ENCODE data around the gene TPPP2. TPM values are rescaled to one million over a fixed set of nuclear protein-coding genes. Genes with fewer than 3 reads are reported as not detected.

TPPP2 gene
- total RNA-seq, 1 experiment from 2014 or later: not detected

DNA sequence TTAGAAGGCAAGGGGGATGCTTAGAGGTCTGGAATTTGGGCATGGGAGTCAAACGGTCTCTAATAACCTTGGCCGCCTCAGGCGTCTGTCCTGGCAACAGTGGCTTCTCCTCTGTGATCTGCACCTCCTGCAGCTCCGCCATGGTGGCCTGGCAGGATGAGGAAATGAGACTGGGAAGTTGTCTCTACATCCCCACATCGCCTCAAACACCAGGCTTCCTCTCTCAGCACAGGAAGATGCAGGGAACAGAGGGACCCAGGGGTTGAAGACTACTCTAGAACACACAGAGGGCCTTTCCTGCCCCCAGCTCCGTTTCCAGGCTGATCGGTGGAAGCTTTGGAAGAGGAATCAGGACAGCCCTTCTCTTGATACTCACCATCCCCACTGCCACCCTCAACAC lies 6.8 kb upstream of the TPPP2 start:
- Histone ChIP-seq H3K36me3 (ENCODE audit: control insufficient read depth, insufficient read depth, low read length) (no peaks in the 10 kb centered on the region), H3K4me3 (ENCODE audit: low read depth in 2 of 2, low read length in 2 of 2) (no peak overlapping the region), H3K27ac (ENCODE audit: low read length) (no peak overlapping the region), H3K27me3 (ENCODE audit: control insufficient read depth, insufficient read depth, low read length) (peaks cover 2% of the 10 kb centered on the region; the same call in 1 of the 2 replicates), H3K9me3 (ENCODE audit: control insufficient read depth, insufficient read depth, low read depth, low read length) (no peaks in the 10 kb centered on the region), H3K4me1 (ENCODE audit: control insufficient read depth, insufficient read depth, low read length) (no peaks in the 10 kb centered on the region; the same call in 1 of the 2 replicates)
- no TSS peak for BruUV-seq (replicated peaks)
- CTCF ChIA-PET: interaction anchor here (0.6 kb wide), 1 partner anchor 54 kb away, joined by 4 read pairs; no protein-coding TSS in a partner anchor
- DNase-seq (ENCODE audit: low read depth, low spot score) (no peak), ATAC-seq (no peak)
- POLR2A ChIA-PET: no interaction called here
- in situ Hi-C loops (cut with HindIII; ENCODE audit: low pct_unique_long_range_greater_than_20kb, low sequenced_read_pairs) (no loop called here), intact Hi-C loops (cut with micrococcal nuclease; ENCODE audit: unreplicated experiment) (no loop called here)
- TF ChIP-seq REST (IDR thresholded peaks at IDR 0.05; ENCODE audit: insufficient read depth in 1 of 2, low read depth in 2 of 2, low read length in 1 of 2): no peak
- no peak for TF ChIP-seq CTCF (IDR thresholded peaks at IDR 0.05)

GRCh38 chr14:21023817-21024584 lies 6.0 kb upstream of the TPPP2 start:
- no TSS peak for BruUV-seq (replicated peaks)
- ChIA-PET POLR2A (no interaction called here), CTCF (no interaction called here)
- TF ChIP-seq SIN3A (IDR thresholded peaks at IDR 0.05; ENCODE audit: borderline replicate concordance, insufficient read depth, low read depth, low read length): no peak
- TF ChIP-seq REST (IDR thresholded peaks at IDR 0.05; ENCODE audit: insufficient read depth in 1 of 2, low read depth in 2 of 2, low read length in 1 of 2): no peak
- no peak for TF ChIP-seq POLR2AphosphoS5 (IDR thresholded peaks at IDR 0.05; ENCODE audit: low read depth, low read length)
- TF ChIP-seq TCF7L2 (IDR thresholded peaks at IDR 0.05; ENCODE audit: low read depth, low read length): no peak
- no peak for TF ChIP-seq CTCF (IDR thresholded peaks at IDR 0.05)
- H3K4me1 ChIP-seq (ENCODE audit: control insufficient read depth, insufficient read depth, low read length): no peaks in the 10 kb centered on the region; the same call in 1 of the 2 replicates
- H3K27ac ChIP-seq (ENCODE audit: low read length): no peak overlapping the region
- no peaks in the 10 kb centered on the region for H3K9me3 ChIP-seq (ENCODE audit: control insufficient read depth, insufficient read depth, low read depth, low read length)
- in situ Hi-C loops (cut with HindIII; ENCODE audit: low pct_unique_long_range_greater_than_20kb, low sequenced_read_pairs): no loop called here
- intact Hi-C loops (cut with micrococcal nuclease; ENCODE audit: unreplicated experiment): no loop called here
- H3K36me3 ChIP-seq (ENCODE audit: control insufficient read depth, insufficient read depth, low read length): no peaks in the 10 kb centered on the region
- ATAC-seq (peak; percentile 53; the same call in 1 of the 2 replicates), DNase-seq (ENCODE audit: low read depth, low spot score) (no peak)
- peaks cover 2% of the 10 kb centered on the region; the same call in 1 of the 2 replicates for H3K27me3 ChIP-seq (ENCODE audit: control insufficient read depth, insufficient read depth, low read length)
- no peak overlapping the region; a peak in 1 of 4 replicates for H3K4me3 ChIP-seq (ENCODE audit: low read depth in 2 of 2, low read length in 2 of 2)
